HG02981 (cell line): ENCODE data around the gene SNPH.

Experiments
- ATAC-seq: cut with Tn5 transposase; IDR thresholded peaks from one replicate; pipeline ENCODE4 v1.9.1; 2021; ENCODE audit warnings: mild to moderate bottlenecking, moderate library complexity; ENCODE audit not compliant: unreplicated experiment

Gene SNPH

GRCh38 chr20:1305712-1306111 is 39.6 kb downstream of the SNPH start:
- ATAC-seq, result no peak

- ATAC-seq, result no peak
Measured at GRCh38 chr20:1306316-1307135, 40.4 kb downstream of the SNPH start.

GRCh38 chr20:1307171-1307570 is 41.1 kb downstream of the SNPH start:
- ATAC-seq, result no peak

GRCh38 chr20:1307571-1307971 is 41.5 kb downstream of the SNPH start:
- no peak for ATAC-seq

- ATAC-seq, result no peak
Measured at GRCh38 chr20:1308067-1308701, 42.1 kb downstream of the SNPH start.

DNA sequence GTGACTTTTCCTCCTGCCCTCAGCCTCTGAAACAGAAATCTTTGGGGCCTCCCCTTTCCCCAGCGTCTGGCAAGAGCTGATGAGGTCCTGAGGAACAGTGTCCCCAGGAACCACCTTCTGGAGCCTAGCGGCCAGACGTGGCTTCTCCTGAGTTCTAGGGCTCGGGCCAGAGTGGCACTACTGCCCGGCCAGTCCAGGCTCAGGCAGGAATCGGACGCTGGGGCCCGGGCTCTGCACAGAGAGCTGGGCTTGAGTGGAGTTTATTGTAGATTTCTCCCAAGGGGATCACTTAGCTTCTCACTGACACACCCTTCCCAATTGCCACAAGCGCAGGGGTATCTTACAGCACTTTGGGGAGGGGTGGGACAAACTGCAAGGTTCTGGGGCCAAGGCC is 42.6 kb downstream of the SNPH start:
- ATAC-seq, result no peak

DNA sequence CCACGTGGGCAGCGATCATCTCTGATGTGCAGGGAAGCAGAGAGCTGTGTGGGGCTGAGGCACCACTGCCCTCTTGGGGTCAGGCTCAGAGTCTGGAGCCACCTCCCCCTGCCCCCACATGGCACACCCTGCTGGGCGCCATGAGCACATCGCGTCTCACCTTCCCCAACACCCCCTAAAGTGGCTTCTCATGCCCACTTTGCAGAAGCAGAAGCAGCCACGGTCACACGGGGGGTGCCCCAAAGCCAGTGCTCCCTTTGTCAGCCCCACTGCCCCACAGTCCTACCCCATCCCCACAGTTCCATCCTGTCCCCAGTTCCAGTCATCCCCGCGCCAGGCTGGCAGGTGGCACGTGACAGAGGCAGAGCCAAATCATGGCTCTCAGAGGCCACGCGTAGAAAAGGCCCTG is 43.3 kb downstream of the SNPH start:
- no peak for ATAC-seq

GRCh38 chr20:1310071-1310470 is 44.0 kb downstream of the SNPH start:
- ATAC-seq, result no peak

GRCh38 chr20:1310506-1311190 is 44.6 kb downstream of the SNPH start:
- ATAC-seq, result no peak

DNA sequence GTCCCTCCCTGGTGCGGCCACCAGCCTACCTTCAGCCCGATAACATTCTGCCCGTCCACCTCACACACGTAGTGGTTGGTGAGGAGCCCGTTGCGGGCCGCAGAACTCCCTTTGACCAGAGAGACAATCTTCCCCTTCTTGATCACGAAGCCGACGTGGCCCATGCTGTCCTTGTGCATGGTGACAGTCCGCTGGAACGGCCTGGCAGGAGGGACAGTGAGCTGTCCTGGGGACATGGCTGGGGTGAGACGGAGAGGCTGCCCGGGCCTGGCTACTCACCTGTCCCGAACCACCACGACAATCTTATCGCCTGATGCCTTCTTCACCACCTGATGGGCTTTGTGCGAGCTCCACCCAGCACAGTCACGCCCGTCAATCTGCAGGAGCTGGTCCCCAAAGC is 46.2 kb downstream of the SNPH start:
- ATAC-seq, result no peak

GRCh38 chr20:1312904-1313235 is 46.8 kb downstream of the SNPH start:
- ATAC-seq, result no peak

- ATAC-seq, result no peak
Measured at GRCh38 chr20:1313236-1313964, 47.3 kb downstream of the SNPH start.

DNA sequence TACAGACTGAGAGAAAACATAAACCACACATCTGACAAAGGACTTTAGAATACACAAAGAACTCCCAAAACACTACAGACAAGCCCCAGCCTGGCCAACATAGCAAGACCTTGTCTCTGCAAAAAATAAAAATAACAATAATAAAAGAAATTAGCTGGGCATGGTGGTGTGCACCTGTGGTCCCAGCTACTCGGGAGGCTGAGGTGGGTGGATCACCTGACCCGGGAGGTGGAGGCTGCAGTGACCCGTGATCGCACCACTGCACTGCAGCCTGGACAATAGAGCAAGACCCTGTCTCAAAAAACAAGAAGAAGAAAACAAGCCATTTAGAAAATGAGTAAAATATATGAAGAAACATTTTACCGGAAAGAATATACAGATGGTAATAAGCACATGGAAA is 49.7 kb downstream of the SNPH start:
- ATAC-seq, result no peak

GRCh38 chr20:1317545-1318255 is 51.6 kb downstream of the SNPH start:
- ATAC-seq, result no peak

GRCh38 chr20:1319051-1319450 is 53.0 kb downstream of the SNPH start:
- ATAC-seq, result no peak

DNA sequence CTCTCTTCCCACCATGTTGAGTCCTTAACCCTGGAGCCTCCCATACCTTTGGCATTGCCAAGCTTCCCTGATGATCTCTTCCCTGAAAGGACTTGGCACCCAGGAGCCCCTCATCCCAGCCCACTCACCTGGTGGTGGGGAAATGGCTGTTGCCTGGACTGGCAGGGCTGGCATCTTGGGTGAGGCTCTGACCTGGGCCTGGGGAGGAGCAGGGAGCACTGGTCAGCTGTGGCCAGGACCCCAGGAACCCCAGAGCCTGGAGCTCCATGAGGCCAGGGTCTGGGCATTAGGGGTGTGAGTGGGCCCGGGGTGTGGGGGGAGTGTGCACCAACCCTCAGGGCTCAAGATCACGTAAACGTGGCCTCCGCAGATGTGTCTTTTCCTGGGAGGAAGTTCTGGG is 53.4 kb downstream of the SNPH start:
- no peak for ATAC-seq

- ATAC-seq, result no peak
Measured at GRCh38 chr20:1320016-1320415, 53.9 kb downstream of the SNPH start.

DNA sequence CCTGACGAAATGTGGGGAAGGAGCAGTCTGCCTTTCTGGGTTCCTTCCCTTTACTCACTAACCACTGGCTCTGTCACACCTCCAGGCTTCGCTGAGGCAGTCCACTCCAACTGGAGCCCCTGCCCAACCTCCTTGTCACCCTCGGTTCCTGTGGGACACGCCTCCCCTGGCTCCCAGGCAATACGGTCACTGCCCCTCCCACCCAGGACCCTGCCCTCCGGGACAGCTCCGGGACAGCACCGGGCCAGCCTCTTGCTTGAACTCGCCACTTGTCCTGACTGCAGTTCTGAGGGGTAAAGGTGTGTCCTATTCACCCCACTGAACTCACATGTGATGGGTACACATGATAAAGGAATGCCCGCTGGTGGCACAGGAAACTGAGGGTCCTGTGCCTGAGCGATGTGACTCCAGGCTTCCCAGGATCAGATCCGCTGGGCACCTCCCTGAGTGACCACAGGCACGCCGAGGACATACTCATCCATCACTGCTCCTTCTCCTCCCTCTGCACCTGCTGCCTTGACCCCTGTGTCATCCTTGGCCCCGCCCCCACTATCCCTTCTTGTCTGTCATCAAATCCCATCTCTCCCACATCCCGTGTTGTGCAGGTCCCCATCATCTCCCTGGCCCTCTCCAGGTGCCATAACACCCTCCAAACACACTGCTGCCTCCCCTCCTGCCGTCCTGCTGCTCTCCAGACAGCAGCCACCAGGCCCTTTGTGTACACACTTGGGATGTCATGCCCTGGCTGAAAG is 55.0 kb downstream of the SNPH start:
- ATAC-seq, result no peak

- no peak for ATAC-seq
Measured at GRCh38 chr20:1321654-1321939, 55.5 kb downstream of the SNPH start.

GRCh38 chr20:1322511-1323245 is 56.6 kb downstream of the SNPH start:
- no peak for ATAC-seq
